GM12873 (cell line): ENCODE results near the gene ITPKA.

Source experiments
- CTCF ChIP-seq: IDR thresholded peaks from 2 replicates; pipeline ENCODE4 v1.5.1; 2012; ENCODE audit warnings: low read depth, mild to moderate bottlenecking, moderate library complexity, low read length, control low read depth; ENCODE audit not compliant: insufficient read depth; ENCODE audit errors: missing control alignments

The ITPKA gene

GRCh38 chr15:41474436-41474835 lies 19.2 kb upstream of the ITPKA start:
- TF ChIP-seq CTCF = no peak

DNA sequence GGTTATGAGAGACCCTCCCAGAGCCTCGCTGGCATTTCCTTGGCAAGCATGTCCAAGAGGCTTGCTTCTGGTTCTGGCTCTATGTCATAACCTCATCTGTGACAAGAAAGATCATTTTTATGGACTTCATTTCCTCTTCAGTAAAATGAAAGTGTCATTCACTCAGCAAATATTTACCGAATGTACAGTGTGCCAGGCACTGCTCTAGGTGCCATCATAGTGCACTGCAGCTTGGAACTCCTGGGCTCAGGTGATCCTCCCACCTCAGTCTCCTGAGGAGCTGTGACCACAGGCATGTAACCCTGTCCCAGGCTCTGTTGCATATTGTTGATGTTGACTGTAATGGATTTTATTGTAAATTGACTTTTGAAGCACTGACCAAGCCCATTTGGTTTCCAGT lies 18.7 kb upstream of the ITPKA start:
- TF ChIP-seq CTCF = no peak

DNA sequence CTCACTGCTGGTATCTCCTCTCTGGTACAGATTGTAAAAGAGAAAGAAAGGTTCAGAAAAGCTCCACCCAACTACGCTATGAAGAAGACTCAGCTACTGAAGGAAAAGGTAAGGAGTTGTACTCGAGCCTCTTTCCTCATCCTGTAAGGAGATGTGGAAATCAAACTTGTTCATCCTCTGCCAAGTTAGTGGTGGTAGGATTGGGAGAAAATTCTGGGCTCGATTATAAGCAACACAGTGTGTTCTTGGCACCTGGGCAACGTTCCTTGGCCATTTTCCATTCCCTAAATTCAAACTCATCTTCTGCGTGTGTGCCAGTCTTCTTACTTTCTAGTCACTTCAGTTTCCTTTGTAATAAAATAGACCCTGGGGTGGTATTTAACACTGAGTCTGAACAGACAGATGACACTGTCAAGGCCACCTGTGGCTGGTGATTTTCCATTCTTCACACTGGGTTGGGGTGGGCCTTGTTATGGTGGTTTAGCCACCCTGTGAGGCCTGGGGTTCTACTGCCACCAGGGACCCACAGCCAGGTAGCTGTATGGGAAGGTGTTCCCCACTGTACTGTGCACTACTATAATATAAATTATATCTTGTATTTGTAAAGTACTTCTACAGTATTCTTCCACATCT lies 17.1 kb upstream of the ITPKA start:
- no peak for TF ChIP-seq CTCF

DNA sequence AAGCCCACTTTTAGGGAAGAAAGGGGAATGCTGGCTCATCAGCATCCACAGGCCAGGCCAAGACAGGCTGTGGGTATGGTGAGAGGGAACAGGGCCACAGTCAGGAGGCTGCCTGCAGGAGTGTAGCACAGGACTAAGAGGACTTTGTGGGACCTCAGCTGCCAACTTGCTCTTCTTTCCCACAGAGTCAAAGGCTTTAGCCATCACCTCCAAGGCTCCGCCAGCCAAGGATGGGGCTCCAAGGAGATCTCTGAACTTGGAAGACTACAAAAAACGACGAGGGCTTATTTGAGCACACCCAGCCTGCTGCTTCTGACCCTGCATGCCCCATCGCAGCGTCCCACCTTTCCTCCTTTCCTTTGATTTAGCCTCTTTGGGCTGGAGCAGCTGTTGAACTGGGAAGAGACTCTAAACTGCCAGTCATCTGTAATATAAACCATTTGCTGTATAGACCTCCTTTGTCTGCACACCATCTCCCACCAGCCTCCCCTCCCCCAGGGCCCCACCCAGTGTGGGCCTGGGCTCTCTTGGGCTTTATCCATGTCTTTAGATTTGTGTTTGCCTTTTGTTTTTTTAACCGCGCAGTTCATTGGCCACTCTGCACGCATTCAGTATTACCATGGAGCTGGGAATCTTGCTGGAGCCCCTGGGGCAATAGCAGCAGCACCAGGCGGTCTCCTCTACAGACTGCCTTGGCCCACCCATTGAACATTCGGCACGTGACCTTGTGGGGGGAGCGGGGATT lies 13.1 kb upstream of the ITPKA start:
- TF ChIP-seq CTCF = no peak

- TF ChIP-seq CTCF = no peak
These were observed 11.4 kb upstream of the ITPKA start for GRCh38 chr15:41482110-41482877.

GRCh38 chr15:41483115-41483514 lies 10.6 kb upstream of the ITPKA start:
- TF ChIP-seq CTCF = no peak

DNA sequence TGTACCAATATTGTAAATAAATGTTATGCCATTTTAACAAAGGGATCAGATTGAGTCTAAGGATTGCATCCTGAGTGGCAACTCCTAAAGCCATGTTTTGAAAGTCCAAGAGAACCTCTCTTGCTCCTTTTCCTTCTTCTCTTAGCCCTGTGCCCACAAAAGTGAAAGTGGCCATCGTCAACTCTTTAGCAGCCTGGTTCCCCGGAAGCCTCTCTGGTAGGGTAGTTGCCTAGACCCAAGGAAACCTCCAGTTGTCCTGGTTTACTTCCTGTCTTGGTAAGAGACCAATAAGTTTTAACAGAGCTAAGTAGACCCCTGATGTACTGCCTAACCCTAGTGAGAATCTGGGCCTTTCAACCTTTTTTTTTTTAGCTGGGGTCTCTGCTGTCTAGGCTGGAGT lies 10.2 kb upstream of the ITPKA start:
- no peak for TF ChIP-seq CTCF
